ENCODE measurements around the gene CDC14A. TPM values are rescaled to one million over a fixed set of nuclear protein-coding genes. Genes with fewer than 3 reads are reported as not detected.

CDC14A gene
- total RNA-seq, 1 donor from 2014 or later = 2.3 TPM

DNA sequence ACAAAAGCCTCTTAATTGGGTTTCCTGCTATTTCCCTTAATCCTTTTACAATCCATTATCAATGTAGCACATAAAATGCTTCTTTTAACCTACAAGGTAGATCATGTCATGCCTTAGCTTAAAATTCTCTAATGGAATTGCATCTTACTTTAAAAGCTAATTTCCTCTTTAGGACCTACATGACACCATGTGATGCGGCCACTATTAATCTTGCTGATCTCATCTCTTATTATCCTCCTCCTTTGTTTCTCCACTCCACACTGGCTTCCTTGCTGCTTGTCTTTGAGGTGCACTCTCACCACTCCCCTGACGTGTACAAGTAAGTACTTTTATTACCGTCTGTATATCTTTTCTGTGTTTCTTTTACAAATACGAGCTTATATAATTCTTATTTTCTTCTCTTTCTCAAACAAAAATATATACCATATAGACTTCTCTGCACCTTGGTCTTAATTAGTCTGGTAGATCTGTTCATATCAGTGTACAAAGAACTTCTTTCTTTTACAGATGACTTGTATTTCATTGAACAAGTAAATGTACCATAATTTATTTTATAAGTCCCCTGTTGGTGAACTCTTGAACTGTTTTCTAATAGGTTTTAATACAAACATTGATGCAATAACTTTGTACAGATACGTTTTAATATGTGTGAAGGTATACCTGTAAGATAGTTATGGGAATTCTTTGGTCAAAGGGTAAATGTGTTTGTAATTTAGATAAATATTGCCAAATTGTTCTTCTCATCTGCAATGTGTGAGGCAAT, 213.8 kb downstream of the CDC14A start:
- peaks cover 5% of the 10 kb centered on the region for H3K27me3 Mint-ChIP-seq (ENCODE audit: low read depth)
- no peak overlapping the region for H3K27ac Mint-ChIP-seq (ENCODE audit: unreplicated experiment)
- H3K4me3 Mint-ChIP-seq (ENCODE audit: unreplicated experiment) = no peak overlapping the region
- TF ChIP-seq, protein P1, sequence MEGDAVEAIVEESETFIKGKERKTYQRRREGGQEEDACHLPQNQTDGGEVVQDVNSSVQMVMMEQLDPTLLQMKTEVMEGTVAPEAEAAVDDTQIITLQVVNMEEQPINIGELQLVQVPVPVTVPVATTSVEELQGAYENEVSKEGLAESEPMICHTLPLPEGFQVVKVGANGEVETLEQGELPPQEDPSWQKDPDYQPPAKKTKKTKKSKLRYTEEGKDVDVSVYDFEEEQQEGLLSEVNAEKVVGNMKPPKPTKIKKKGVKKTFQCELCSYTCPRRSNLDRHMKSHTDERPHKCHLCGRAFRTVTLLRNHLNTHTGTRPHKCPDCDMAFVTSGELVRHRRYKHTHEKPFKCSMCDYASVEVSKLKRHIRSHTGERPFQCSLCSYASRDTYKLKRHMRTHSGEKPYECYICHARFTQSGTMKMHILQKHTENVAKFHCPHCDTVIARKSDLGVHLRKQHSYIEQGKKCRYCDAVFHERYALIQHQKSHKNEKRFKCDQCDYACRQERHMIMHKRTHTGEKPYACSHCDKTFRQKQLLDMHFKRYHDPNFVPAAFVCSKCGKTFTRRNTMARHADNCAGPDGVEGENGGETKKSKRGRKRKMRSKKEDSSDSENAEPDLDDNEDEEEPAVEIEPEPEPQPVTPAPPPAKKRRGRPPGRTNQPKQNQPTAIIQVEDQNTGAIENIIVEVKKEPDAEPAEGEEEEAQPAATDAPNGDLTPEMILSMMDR (IDR thresholded peaks at IDR 0.05) = peak; percentile 16
- no peak for DNase-seq (ENCODE audit: low spot score)
- H3K36me3 Mint-ChIP-seq (ENCODE audit: low read depth) = peaks cover 2% of the 10 kb centered on the region
- no peaks in the 10 kb centered on the region for H3K4me1 Mint-ChIP-seq (ENCODE audit: low read depth)
- peaks cover 15% of the 10 kb centered on the region for H3K9me3 Mint-ChIP-seq (ENCODE audit: low read depth)

DNA sequence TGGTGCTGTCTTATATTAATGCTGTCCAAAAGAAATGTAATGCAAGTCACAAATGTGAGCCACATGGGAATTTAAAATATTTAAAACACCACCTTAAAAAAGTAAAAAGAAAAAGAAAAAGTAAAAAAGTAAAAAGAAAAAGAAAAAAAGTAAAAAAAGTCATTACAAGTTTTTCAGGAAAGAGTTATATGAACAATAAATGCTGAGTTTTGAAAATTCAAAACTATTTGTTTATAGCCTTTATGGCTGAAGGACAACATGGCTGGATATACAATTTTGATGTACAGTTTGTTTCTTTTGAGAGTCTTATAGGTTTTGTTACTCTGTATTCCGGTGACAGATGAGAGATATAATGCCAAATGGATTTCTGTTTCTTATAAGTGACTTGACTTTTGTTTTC, 214.8 kb downstream of the CDC14A start:
- TF ChIP-seq, protein P1 (IDR thresholded peaks at IDR 0.05) = no peak
- H3K4me3 Mint-ChIP-seq (ENCODE audit: unreplicated experiment) = no peak overlapping the region
- H3K9me3 Mint-ChIP-seq (ENCODE audit: low read depth) = peaks cover 19% of the 10 kb centered on the region
- peaks cover 2% of the 10 kb centered on the region for H3K36me3 Mint-ChIP-seq (ENCODE audit: low read depth)
- no peak for DNase-seq (ENCODE audit: low spot score)
- no peaks in the 10 kb centered on the region for H3K4me1 Mint-ChIP-seq (ENCODE audit: low read depth)
- H3K27ac Mint-ChIP-seq (ENCODE audit: unreplicated experiment) = no peak overlapping the region
- peaks cover 2% of the 10 kb centered on the region for H3K27me3 Mint-ChIP-seq (ENCODE audit: low read depth)

Other genes starting within 250 kb of the CDC14A start
- gene SASS6, start 219.6 kb upstream of the CDC14A start, total RNA-seq = 2.3 to 3.6 TPM (median 2.4 TPM) in 3 replicates
- gene TRMT13, start 219.3 kb upstream of the CDC14A start, total RNA-seq = 7.1 to 11.0 TPM (median 7.4 TPM) in 3 replicates
- gene LRRC39, start 174.2 kb upstream of the CDC14A start, total RNA-seq = 1.00 to 1.3 TPM in 2 of 3 replicates, not detected in the other
- 11.0 to 13.5 TPM (median 12.4 TPM) in 3 replicates for gene DBT, start 102.7 kb upstream of the CDC14A start, total RNA-seq
- 36.7 to 40.7 TPM (median 37.5 TPM) in 3 replicates for gene RTCA, start 86.3 kb upstream of the CDC14A start, total RNA-seq
- gene GPR88, start 185.6 kb downstream of the CDC14A start, total RNA-seq = not detected in 3 replicates

All from chondrocyte (in vitro differentiated cells).